Stimulated activated CD4-positive, alpha-beta T cell treated with anti-CD3 and anti-CD28 coated beads, Interleukin-1b, Interleukin-23, amount 100 ng/mL, for 4 hours (primary cell): ENCODE results near the gene ATG2A.

ENCODE experiments used
- DNase-seq, 2 donors: peaks; one replicate each; pipeline ENCODE4 v3.0.0-alpha.2; 2020; ENCODE audit warnings: low read depth in 2 of 2

Gene ATG2A

GRCh38 chr11:64924910-64925284 lies 7.9 kb upstream of the ATG2A start:
- no peak for DNase-seq

DNA sequence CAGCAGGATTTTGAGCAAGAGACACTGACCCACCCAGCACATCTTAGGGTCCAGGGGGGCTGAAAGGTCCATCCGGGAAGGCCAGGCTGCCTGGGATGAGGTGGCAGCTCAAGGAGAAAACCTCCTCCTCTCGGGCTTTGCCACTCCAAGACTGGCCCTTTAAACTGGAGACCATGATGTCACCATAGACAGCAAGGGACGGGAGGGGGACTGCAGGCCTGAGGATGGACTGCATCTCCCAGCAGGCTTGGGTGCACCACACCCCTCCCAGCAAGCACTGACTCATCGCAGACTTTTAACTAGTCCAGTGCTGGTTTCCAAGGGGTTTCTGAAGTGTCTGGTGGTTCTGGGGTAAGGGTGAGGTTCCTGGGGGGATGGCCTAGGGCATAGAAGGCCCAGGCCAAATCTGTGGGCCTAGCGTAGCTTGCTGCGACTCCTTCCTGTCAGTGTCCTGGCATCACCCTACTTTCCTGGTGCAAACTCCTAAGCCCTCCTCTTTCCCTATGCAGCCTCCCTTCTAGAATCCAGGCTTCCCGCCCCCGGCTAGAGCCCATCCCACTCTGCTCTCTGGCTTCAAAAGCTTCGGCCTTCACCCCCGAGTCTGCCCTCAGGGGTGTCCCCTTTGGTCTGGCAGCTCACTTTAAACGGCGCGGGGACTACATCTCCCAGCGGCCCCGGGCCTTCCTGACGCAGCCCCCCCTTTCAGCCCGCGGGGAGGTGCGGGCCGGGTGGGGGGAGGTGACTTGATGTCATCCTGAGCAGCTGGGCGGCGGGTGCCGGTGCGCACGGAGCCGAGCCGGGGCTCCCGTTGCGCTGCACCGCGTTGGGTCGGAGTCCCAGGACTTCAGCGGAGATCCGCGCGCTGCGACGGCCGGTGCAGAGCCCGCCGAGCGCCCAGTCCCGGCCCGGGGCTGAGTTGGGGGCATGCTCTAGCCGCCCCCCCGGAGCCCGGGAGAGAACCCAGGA lies 7.2 kb upstream of the ATG2A start, which contains the start of gene PPP2R5B:
TSS of gene PPP2R5B (plus strand) at position 746 of the 966 bp plus-strand sequence. CDS start 1,046 bp downstream, outside the sequence.
- DNase-seq, result peak; percentile 82 to 85

DNA sequence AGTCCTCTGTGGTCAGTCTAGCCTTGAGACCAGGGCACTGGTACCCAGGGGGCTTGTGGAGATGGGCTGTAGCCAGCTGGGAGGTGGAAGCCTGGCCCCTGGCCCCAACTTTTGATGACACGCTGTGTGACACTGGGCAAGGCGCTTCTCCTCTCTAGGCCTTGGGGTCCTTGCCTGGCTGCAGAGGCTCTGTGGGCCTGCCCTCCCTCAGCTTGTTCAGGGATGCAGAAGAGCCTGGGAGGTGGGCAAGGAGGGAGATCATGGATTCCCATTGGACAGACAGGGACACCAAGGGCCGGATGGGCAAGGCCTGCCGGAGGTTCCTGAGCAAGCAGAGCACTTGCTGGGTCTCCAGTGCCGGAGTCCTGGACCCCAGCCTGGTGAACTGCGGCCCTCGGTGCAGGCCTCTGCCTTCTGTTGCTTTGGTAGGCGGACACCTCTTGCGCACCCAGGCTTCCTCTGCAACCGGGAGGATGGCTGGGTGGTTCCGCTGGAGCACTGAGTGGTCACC lies 6.2 kb upstream of the ATG2A start:
- DNase-seq, result no peak

DNA sequence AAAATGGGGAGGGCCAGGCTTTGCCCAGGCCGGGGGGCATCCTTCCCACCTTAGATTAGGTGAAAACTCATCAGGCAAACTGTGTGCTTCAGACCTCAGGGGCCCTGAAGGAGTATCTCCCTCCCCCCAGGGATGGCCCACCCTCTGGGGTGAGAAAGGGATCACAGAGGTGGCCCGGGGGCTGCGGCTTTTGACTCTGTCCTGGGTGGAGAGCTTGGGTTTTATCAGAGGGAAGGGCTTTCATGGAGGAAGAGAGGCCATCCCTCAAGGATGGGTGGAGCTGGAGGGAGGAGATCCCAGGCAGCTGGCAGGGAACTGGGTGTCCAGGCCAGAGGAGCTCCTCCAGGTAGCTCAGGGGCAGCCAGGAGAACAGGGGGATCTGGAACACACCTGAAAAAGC lies 4.4 kb upstream of the ATG2A start:
- DNase-seq, result no peak

DNA sequence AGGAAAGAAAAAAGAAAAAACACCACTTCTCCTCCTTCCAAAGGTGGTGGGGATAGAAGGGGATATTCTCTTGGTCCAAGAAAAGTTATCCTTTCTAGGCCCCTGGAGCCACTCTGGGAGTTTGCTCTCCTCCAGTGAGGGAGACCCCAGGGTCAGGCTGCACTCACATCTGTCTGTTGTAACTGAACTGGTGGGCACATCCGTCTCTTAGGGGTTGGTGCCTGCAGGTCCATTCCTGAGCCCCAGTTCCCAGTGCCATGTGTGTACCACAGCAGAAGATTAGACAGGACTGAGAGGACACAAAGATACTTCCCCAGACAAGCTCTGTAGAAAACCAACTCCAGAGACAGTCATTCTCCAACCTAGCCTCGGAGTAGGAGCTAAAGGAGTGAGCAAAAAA lies 3.1 kb upstream of the ATG2A start:
- no peak for DNase-seq

DNA sequence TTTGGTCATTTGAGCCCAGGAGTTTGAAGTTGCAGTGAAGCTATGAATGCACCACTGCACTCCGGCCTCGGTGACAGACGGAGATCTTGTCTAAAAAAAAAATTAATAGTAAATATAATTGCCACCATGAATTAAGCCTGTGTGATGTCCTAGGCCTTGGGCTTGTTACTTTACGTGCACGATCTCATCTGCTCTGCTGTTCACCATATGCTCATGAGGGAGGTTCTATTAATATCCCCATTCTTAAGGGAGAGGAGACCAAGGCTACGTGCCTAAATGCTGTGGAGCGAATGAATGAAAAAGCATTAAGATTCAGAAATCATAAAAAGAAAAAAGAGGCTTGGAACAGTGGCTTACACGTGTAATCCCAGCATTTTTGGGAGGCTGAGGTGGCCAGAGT lies 2.6 kb upstream of the ATG2A start:
- no peak for DNase-seq

- DNase-seq, result no peak
These were observed 1.0 kb upstream of the ATG2A start for GRCh38 chr11:64918017-64918416.

DNA sequence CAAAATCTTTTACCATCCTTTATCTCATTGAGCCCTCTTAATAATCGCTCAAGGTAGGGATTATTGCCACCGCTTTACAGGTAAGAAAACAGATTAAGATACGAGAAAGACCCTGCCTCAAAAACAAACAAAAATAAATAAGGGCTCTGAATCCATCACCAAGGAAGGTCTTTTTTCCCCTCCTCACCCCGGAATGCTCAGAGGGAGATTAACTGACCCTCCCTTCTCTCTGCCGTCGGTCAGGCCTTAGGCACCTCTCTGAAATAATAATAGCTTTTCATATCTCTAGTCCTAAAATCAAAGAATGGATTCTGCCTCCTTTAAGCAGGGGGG lies 620 bp upstream of the ATG2A start:
- DNase-seq, result no peak

DNA sequence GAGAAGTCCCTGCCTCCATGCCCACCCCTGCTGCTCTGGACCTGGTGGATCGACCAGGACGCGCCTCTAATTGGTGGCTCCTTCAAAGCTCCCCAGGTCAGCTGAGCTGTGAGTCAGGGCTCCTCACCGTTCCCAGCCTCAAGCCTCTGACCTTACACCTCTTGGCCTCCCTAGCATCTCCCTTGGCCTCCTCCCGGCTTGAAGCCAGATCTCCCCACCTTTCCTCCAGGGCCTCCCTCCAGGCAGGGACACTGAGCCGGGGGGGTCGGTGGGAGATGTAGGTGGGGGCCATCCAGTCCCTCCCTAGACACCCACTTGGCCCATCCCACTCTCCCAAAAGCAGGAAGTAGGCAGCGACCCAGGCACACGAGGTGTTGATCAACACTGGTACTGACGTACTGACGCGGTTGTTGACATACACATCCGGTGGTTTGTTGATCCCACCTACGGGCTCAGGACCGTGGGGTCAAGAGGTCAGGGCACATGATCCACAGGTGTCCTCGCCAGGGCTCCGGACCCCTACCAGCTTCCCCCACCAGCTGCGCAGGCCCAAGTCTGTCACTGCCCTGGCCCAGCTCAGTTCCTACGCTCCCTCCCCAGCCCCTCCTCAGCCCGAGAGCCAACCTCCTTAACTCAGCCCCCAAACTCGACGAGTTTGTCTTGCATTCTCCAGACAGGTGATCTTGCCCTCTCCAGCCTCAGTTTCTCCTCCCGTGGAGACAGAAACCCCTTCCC lies 802 bp downstream of the ATG2A start:
- no peak for DNase-seq

DNA sequence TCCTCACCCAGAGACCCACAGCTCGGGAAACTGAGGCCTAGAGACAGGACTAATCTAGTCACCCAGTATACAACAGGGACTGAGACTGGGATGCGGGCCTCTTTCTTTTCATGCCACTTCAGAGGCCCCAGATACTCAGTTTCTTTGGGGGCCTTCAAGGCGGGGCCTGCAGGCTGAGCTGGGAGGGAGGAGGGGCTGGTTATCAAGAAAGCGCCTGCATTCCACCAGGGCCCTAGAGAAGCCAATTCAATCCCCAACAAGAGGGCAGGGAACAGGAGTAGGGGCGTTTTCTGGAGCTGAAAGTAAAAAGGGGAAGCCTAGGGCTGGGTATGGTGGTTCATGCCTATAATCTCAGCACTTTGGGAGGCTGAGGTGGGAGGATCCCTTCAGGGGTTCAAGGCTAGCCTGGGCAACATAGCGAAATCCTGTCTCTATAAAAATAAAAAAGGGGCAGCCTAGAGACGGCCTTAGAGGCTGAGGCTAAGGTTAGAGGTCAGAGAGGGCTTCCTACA lies 1.6 kb downstream of the ATG2A start:
- no peak for DNase-seq

DNA sequence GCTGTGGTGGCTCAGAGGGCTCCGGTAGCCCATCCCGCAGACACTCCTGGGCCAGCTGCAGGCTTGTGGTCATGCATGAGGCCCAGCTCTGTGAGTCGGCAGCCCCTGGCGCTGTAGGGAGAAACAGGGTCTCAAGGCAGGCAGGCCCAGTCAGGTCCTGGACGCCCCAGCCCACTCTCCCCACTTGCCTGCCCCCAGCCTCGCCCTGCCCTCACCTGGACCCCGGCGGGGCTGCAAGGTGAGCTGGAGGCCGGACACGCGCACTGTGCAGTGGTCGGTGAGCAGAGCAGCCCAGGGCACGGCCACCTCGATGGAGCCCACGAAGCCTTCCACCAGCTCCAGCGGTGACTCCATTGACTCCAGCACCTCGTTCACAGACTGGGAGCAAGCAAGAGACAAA lies 2.9 kb downstream of the ATG2A start:
- DNase-seq, result no peak

DNA sequence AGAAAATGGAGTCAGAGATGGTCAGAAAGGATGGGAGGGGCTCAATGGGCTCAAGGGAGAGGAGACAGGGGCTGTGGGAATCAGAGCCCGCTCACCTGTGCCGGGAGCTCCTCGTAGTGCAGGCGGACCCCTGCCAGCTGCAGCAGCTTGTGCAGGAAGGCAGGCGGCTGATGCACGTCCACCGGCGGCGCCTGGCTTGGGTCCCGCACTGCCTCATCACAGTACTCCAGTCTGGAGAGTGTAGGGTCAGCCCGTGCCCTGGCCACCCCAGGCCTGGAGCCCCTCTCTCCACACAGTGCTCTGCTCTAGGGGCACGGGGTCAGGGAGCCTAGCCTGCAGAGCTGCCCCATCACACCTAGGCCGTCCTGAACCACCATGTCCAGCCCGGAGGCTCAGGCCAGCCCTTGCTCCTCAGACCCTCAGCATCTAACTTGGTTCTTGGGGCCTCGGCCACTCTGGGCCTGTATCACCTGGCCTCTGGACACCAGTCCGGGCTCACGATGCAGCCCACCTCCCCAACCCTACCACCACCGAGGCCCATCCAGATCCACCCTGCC lies 3.8 kb downstream of the ATG2A start:
- no peak for DNase-seq

DNA sequence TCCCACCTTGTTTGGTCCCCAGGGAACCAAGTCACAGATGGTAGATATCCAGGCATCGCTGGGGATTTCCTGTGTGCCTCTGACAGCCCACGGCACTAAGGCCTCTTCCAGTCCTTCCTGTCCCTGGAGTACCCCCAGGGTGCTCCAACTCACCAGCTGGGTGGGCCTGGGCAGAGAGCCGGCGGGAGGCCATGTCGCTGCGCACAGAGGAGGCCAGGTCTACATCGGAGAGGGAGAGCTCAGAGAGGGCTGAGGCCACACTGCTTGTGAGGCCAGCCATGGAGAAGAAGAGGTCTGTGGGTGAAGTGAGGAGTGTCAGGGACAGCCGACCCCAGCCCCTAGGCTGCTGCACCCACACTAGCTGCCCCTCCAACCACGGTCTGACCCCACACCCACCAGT lies 5.3 kb downstream of the ATG2A start:
- DNase-seq, result no peak

GRCh38 chr11:64911142-64911541 lies 5.9 kb downstream of the ATG2A start:
- DNase-seq, result no peak

DNA sequence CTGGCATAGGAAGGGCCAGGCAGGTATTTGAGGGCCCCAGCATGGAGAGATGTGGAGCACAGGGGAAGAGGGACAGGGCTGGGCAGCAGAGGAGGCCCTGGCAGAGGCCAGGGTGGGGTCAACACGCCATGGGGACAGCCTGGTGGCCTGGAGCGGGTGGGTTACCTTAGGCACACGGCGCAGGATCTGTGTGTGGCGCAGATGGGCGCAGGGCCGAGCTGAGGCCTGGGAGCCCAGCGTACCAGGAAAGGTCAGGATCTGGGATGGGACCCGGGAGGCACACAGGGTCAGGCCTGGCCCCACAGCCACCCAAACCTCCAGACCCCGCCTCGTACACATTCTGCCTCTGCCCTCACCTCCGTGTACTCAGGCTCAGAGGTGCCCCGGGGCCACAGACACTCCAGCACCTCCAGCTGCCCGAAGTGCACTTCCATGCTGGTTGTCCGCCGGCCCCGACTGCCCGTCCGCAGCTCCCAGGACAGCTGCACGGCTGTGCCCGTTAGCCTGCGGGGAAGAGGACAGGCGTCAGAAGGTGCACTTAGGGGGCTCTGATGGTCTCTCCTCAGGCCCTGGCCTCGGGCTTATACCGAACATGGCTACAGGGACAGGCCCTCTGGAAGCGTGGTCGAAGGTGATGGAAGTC lies 6.4 kb downstream of the ATG2A start:
- no peak for DNase-seq

- DNase-seq, result no peak
These were observed 7.2 kb downstream of the ATG2A start for GRCh38 chr11:64909653-64910343.

- DNase-seq, result no peak
These were observed 8.2 kb downstream of the ATG2A start for GRCh38 chr11:64908766-64909165.

DNA sequence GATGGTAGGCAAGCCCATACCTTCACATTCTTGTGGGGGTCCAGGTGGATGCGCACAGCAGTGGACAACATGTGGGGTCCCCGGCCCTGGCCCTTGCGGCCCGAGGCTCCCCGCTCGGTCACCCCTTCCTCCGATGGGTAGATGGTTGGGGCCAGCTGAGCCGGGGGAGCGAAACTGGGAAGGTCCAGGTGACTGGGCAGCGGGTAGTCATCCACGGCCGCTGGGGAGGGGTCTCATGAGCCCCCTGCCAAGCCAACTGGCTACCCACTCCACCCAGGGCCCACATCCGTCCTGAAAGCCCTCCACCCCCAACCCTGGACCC lies 10.7 kb downstream of the ATG2A start:
- DNase-seq, result no peak

DNA sequence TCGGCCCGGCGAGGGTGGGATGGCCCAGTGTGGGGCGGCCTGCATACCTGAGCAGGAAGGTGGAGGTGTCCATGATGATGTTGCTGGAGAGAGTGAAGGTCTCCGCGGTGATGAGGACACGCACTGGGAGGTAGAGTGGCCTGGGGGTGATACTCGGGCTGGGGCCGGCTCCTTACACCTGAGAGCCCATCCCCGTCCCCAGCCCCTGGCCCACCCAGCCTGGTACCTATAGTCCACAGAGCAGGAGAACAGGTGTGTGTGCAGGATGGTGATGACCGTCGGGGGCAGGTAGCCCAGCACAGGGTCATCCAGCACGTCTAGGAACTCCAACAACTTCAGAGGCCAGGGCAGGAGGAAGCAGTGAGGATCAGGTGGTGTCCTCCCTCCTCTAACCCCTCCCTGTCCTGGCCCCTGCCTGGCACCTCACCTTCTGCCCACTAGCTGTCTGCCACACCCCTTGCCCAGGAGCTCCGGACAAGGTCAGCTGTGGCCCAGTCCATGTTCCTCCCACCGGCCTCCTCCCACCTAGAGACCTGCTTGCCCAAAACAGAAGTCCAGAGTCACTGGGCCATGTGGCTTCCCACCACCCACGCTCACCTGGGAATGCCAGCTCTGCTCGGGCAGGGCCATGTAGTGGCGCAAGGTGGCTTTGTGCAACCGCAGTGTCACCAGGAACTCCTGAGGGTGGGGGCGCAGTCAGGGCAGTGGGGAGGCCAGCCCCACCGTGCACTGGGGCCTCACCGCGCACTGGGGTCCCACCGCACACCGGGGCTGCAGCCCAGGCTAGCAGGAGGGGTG lies 11.3 kb downstream of the ATG2A start:
- DNase-seq, result no peak

DNA sequence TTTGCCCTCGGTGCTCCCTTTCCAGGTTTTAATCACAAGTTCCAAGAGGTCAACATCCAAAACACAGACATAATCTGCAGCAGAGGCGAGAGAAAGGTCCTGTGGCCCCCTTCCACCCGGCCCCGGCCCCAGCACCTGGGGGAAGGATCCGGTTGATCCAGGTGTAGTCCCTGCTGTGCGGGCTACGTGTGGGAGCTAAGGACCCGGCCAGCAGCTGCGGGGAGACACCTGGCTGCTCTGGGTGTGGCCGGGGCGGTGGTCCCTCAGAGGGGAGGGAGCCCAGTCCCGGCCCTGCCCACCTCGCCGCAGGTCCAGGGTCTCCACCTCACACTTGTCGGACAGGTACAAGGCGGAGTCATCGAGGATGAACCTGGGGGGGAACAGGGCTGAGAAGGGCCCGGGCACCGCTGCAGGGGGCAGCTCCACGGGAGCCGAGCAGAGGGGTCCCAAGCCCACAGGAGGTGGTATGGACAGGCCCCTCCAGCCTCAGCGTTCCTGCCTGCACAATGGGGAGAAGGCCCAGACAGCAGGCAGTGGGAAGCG lies 13.6 kb downstream of the ATG2A start:
- no peak for DNase-seq
